Stomach smooth muscle (tissue), 2 donors: ENCODE data around the gene ABCD4.

Experiments
- H3K27ac ChIP-seq: one replicate; pipeline ENCODE4 v1.7.0; 2013; ENCODE audit warnings: mild to moderate bottlenecking, low read length, inconsistent platforms
- H3K27me3 ChIP-seq, 2 donors: one replicate each; pipeline ENCODE4 v1.7.0; 2013; ENCODE audit warnings: low read length in 2 of 2; ENCODE audit not compliant: insufficient read depth in 2 of 2, control insufficient read depth in 1 of 2
- H3K36me3 ChIP-seq, 2 donors: one replicate each; pipeline ENCODE4 v1.7.0; 2013; ENCODE audit warnings: low read length in 2 of 2; ENCODE audit not compliant: control insufficient read depth in 2 of 2, insufficient read depth in 2 of 2
- H3K4me1 ChIP-seq: one replicate; pipeline ENCODE4 v1.7.0; 2013; ENCODE audit warnings: low read length; ENCODE audit not compliant: control insufficient read depth, insufficient read depth
- H3K4me3 ChIP-seq, 2 donors: one replicate each; pipeline ENCODE4 v1.7.0; 2013; ENCODE audit warnings: low read length in 2 of 2
- H3K9ac ChIP-seq, 2 donors: one replicate each; pipeline ENCODE4 v1.7.0; 2013; ENCODE audit warnings: low read length in 2 of 2, mild to moderate bottlenecking in 1 of 2
- H3K9me3 ChIP-seq, 2 donors: one replicate each; pipeline ENCODE4 v1.7.0; 2013; ENCODE audit warnings: low read length in 2 of 2; ENCODE audit not compliant: control insufficient read depth in 2 of 2
- donor health status: healthy.
- donor health status: Pancreatic carcinoma.

ABCD4 gene

GRCh38 chr14:74301594-74302151 lies 1.1 kb downstream of the ABCD4 start:
- peak overlapping the region; percentile 82 to 90 for H3K4me3 ChIP-seq
- no peaks in the 10 kb centered on the region for H3K9me3 ChIP-seq
- H3K27ac ChIP-seq: peak overlapping the region; percentile 24
- no peaks in the 10 kb centered on the region for H3K27me3 ChIP-seq
- peak overlapping the region; percentile 55 to 84 for H3K9ac ChIP-seq
- H3K36me3 ChIP-seq: peaks cover 8 to 19% of the 10 kb centered on the region in 2 donors
- H3K4me1 ChIP-seq: peaks cover 15% of the 10 kb centered on the region

GRCh38 chr14:74299061-74299545 lies 3.6 kb downstream of the ABCD4 start:
- Histone ChIP-seq H3K27ac (no peak overlapping the region), H3K9ac (no peak overlapping the region), H3K4me3 (no peak overlapping the region), H3K36me3 (peaks cover 17 to 36% of the 10 kb centered on the region in 2 donors), H3K27me3 (no peaks in the 10 kb centered on the region), H3K4me1 (peaks cover 15% of the 10 kb centered on the region), H3K9me3 (no peaks in the 10 kb centered on the region)

- Histone ChIP-seq H3K27me3 (no peaks in the 10 kb centered on the region), H3K27ac (no peak overlapping the region), H3K4me3 (no peak overlapping the region), H3K4me1 (peaks cover 10% of the 10 kb centered on the region), H3K9ac (no peak overlapping the region), H3K36me3 (peaks cover 18 to 36% of the 10 kb centered on the region in 2 donors), H3K9me3 (no peaks in the 10 kb centered on the region)
These were observed 4.7 kb downstream of the ABCD4 start for GRCh38 chr14:74297986-74298385.

- Histone ChIP-seq H3K27me3 (no peaks in the 10 kb centered on the region), H3K9ac (no peak overlapping the region), H3K4me1 (no peaks in the 10 kb centered on the region), H3K9me3 (no peaks in the 10 kb centered on the region), H3K4me3 (no peak overlapping the region), H3K27ac (no peak overlapping the region), H3K36me3 (peaks cover 37 to 52% of the 10 kb centered on the region in 2 donors)
These were observed 6.7 kb downstream of the ABCD4 start for GRCh38 chr14:74296037-74296467.

- Histone ChIP-seq H3K4me1 (no peaks in the 10 kb centered on the region), H3K4me3 (no peak overlapping the region), H3K9ac (no peak overlapping the region), H3K27me3 (no peaks in the 10 kb centered on the region), H3K27ac (no peak overlapping the region), H3K9me3 (no peaks in the 10 kb centered on the region), H3K36me3 (peaks cover 47 to 58% of the 10 kb centered on the region in 2 donors)
These were observed 9.1 kb downstream of the ABCD4 start for GRCh38 chr14:74293606-74294005.

GRCh38 chr14:74292061-74292460 lies 10.7 kb downstream of the ABCD4 start:
- Histone ChIP-seq H3K4me1 (no peaks in the 10 kb centered on the region), H3K27ac (no peak overlapping the region), H3K36me3 (peaks cover 54 to 63% of the 10 kb centered on the region in 2 donors), H3K9me3 (no peaks in the 10 kb centered on the region), H3K27me3 (no peaks in the 10 kb centered on the region), H3K4me3 (no peak overlapping the region), H3K9ac (no peak overlapping the region)

GRCh38 chr14:74290415-74290814 lies 12.3 kb downstream of the ABCD4 start:
- H3K36me3 ChIP-seq: peaks cover 62 to 64% of the 10 kb centered on the region in 2 donors
- H3K27ac ChIP-seq: no peak overlapping the region
- no peak overlapping the region for H3K9ac ChIP-seq
- no peaks in the 10 kb centered on the region for H3K27me3 ChIP-seq
- no peaks in the 10 kb centered on the region for H3K4me1 ChIP-seq
- H3K4me3 ChIP-seq: no peak overlapping the region
- H3K9me3 ChIP-seq: no peaks in the 10 kb centered on the region

GRCh38 chr14:74289801-74290200 lies 12.9 kb downstream of the ABCD4 start:
- H3K4me3 ChIP-seq: no peak overlapping the region
- H3K9ac ChIP-seq: no peak overlapping the region
- no peaks in the 10 kb centered on the region for H3K4me1 ChIP-seq
- peaks cover 59 to 62% of the 10 kb centered on the region in 2 donors for H3K36me3 ChIP-seq
- H3K27me3 ChIP-seq: no peaks in the 10 kb centered on the region
- no peaks in the 10 kb centered on the region for H3K9me3 ChIP-seq
- H3K27ac ChIP-seq: no peak overlapping the region

- no peak overlapping the region for H3K27ac ChIP-seq
- H3K36me3 ChIP-seq: peaks cover 57 to 58% of the 10 kb centered on the region in 2 donors
- H3K9ac ChIP-seq: no peak overlapping the region
- no peak overlapping the region for H3K4me3 ChIP-seq
- no peaks in the 10 kb centered on the region for H3K4me1 ChIP-seq
- no peaks in the 10 kb centered on the region for H3K9me3 ChIP-seq
- no peaks in the 10 kb centered on the region for H3K27me3 ChIP-seq
These were observed 16.0 kb downstream of the ABCD4 start for GRCh38 chr14:74286736-74287135.

- no peaks in the 10 kb centered on the region for H3K9me3 ChIP-seq
- H3K9ac ChIP-seq: no peak overlapping the region
- H3K4me1 ChIP-seq: no peaks in the 10 kb centered on the region
- H3K36me3 ChIP-seq: peaks cover 18 to 21% of the 10 kb centered on the region in 2 donors
- no peak overlapping the region for H3K27ac ChIP-seq
- no peak overlapping the region for H3K4me3 ChIP-seq
- H3K27me3 ChIP-seq: no peaks in the 10 kb centered on the region
These were observed 21.7 kb downstream of the ABCD4 start for GRCh38 chr14:74281069-74281468.

GRCh38 chr14:74278080-74278479 lies 24.7 kb downstream of the ABCD4 start:
- no peak overlapping the region for H3K9ac ChIP-seq
- H3K4me1 ChIP-seq: no peaks in the 10 kb centered on the region
- H3K36me3 ChIP-seq: peaks cover 2 to 5% of the 10 kb centered on the region in 2 donors
- no peaks in the 10 kb centered on the region for H3K9me3 ChIP-seq
- H3K27me3 ChIP-seq: no peaks in the 10 kb centered on the region
- no peak overlapping the region for H3K4me3 ChIP-seq
- H3K27ac ChIP-seq: no peak overlapping the region
